ENCODE results near the gene TAGLN.

- TF ChIP-seq CTCF (IDR thresholded peaks at IDR 0.05) = no peak
- no peak for TF ChIP-seq POLR2A (IDR thresholded peaks at IDR 0.05)
These were observed 9.1 kb upstream of the TAGLN start for GRCh38 chr11:117189941-117190544.
